GM18517 (cell line): ENCODE results near the gene SLC34A2.
"Not testable (repeated sequence)": the region's sequence is repeated elsewhere in the genome, so short reads cannot be mapped to it uniquely, and the experiment has no call there.

Experiments used
- ATAC-seq: cut with Tn5 transposase; IDR thresholded peaks from one replicate; pipeline ENCODE4 v1.9.1; 2021; ENCODE audit warnings: mild to moderate bottlenecking, moderate library complexity; ENCODE audit not compliant: unreplicated experiment

Gene SLC34A2

DNA sequence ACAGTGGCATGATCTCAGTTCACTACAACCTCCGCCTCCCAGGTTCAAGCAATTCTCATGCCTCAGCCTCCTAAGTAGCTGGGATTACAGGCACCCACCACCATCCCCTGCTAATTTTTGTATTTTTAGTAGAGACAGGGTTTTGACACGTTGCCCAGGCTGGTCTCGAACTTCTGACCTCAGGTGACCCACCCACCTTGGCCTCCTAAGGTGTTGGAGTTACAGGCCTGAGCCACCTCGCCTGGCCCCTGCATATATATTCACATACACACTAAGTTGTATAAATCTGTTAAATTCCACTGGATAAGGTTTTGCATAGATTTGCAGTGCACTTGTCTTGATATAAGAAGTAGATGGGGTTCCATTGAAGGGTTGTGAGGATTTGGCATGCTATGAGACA is 5.8 kb downstream of the SLC34A2 start:
- ATAC-seq = not testable (repeated sequence)

- ATAC-seq = no peak
Measured at GRCh38 chr4:25662306-25662705, 6.7 kb downstream of the SLC34A2 start.

DNA sequence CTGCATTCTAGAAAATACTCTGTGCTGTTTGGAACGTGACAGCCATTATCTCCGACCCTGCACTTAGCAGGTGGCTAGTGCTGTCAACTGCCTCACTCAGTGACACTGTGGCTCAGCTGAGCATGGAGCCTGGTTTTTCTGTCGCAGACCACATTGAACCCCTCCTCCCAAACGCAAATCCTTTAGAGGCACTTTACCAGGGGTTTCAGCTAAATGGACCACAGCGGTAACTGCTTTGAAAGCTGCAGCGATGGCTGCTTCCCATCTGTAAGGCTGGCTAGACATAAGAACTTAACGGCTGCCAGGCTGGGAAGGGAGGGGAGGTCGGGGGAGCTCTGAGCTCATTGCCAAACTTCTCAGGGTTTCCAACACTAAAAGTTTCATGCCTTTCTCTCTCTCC is 8.1 kb downstream of the SLC34A2 start:
- no peak for ATAC-seq

DNA sequence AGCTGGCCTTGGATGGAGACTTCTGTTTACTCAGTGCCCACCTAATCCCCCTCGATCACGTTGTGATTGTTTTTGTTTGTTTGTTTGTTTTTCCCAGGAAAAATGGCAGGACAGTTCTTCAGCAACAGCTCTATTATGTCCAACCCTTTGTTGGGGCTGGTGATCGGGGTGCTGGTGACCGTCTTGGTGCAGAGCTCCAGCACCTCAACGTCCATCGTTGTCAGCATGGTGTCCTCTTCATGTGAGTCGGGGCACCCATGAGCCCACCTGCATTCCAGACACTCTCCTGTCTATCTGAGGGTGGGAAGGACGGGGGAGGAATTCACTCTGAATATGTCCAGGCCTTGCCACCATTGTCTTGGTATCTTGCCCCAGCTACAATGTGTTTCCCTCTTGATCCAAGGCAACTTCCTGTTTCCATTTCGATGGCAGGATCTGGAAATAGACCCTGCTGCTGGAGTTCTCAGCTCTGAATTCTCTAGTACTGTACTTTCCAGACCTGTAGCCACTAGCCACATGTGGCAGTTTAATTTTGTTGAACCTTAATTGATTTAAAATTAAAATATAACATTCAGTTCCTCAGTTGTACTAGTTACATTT is 10.5 kb downstream of the SLC34A2 start:
- no peak for ATAC-seq

DNA sequence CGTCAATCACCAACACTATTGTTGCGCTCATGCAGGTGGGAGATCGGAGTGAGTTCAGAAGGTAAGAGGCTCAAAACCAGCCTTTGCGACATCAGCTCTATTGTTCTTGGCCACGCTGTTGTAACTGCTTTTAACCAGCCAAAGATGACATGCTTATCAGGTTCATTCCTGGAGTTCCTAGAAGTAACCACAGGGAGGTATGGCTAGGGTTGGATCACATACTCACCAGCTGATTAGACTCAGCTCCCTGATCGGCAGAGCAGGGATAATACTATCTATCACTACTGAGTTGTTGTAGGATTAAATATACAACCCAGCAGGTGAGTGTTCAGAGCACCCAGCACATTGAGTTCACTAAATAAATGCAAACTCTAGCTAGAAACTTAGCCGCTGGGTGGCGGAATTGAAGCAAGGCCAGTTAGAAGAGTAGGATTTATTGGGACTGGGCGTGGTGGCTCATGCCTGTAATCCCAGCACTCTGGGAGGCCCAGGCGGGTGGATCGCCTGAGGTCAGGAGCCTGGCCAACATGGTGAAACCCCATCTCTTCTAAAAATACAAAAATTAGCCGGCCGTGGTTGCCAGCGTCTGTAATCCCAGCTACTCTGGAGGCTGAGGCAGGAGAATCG is 12.4 kb downstream of the SLC34A2 start:
- ATAC-seq = no peak

GRCh38 chr4:25670991-25671390 is 15.3 kb downstream of the SLC34A2 start:
- no peak for ATAC-seq

DNA sequence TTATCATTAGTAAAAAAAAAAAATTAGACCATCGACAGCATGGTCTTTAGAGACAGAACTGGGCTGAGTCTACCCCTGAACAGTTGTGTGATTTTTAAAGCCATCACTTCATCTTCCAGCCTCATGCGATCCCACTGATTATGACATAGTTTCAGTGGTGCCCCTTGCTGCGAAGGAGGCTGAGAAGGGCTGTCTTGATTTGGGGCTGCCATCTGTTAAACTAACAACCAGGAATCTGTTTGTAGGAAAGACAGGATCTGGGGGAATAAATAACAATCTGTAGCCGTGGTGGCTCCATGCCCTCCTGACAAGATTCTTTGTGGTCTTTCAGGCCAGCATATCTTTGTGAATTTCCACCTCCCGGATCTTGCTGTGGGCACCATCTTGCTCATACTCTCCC is 17.1 kb downstream of the SLC34A2 start:
- ATAC-seq = no peak

DNA sequence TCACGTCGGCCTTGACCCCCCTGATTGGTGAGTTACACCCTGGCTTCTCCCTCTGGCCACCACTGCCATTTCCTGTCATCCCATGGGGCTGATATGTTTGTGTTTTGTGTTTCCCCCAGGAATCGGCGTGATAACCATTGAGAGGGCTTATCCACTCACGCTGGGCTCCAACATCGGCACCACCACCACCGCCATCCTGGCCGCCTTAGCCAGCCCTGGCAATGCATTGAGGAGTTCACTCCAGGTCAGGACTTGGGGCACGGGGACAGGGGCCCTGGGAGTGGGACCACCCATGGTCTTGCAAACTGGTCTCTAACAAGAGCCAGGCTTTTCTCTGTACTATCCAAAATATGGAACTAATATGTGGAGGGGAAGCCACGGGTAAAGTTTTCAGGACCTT is 18.7 kb downstream of the SLC34A2 start:
- no peak for ATAC-seq

DNA sequence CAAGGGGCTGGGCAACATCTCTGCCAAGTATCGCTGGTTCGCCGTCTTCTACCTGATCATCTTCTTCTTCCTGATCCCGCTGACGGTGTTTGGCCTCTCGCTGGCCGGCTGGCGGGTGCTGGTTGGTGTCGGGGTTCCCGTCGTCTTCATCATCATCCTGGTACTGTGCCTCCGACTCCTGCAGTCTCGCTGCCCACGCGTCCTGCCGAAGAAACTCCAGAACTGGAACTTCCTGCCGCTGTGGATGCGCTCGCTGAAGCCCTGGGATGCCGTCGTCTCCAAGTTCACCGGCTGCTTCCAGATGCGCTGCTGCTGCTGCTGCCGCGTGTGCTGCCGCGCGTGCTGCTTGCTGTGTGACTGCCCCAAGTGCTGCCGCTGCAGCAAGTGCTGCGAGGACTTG is 20.6 kb downstream of the SLC34A2 start:
- no peak for ATAC-seq

- ATAC-seq = no peak
Measured at GRCh38 chr4:25677157-25677556, 21.5 kb downstream of the SLC34A2 start.

- ATAC-seq = no peak
Measured at GRCh38 chr4:25677943-25678342, 22.3 kb downstream of the SLC34A2 start.

DNA sequence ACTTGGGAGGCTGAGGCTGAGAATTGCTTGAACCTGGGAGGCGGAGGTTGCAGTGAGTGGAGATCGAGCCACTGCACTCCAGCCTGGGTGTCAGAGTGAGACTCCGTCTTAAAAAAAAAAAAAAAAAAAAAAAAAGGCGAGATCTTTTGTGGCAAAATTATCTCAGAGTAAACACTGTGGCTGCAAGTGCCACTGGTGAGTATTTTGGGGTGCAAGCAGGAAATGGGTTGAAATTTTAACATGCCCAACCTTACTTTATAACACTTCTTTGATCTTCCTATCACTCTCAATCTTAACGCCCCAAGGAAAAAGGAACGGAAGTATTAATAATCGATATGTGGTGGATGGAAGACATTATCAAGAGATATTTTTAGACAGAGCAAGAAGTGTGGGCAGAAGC is 32.1 kb downstream of the SLC34A2 start:
- ATAC-seq = no peak

DNA sequence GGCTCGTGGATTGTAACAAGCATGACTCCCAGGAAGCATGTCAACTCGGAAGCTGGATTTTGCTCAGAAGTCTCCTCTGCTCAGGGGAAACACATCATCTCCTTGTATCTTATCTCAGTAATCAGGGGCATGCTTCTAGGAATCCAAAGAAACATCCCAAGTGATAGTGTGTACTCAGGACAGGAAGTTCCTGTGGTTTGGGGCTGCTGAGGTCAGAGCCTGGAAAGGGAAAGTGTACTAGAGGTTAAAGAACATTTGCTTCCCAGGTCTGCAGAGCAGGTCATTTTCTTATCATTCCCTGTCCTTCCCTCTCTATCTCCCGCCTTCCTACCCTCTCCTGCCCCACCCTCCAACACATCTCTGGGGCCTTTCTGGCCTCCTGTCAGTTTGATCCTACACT is 38.8 kb downstream of the SLC34A2 start:
- no peak for ATAC-seq

GRCh38 chr4:25696409-25696808 is 40.8 kb downstream of the SLC34A2 start:
- ATAC-seq = no peak

GRCh38 chr4:25697516-25697915 is 41.9 kb downstream of the SLC34A2 start:
- ATAC-seq = no peak

- no peak for ATAC-seq
Measured at GRCh38 chr4:25700661-25701060, 45.0 kb downstream of the SLC34A2 start.

DNA sequence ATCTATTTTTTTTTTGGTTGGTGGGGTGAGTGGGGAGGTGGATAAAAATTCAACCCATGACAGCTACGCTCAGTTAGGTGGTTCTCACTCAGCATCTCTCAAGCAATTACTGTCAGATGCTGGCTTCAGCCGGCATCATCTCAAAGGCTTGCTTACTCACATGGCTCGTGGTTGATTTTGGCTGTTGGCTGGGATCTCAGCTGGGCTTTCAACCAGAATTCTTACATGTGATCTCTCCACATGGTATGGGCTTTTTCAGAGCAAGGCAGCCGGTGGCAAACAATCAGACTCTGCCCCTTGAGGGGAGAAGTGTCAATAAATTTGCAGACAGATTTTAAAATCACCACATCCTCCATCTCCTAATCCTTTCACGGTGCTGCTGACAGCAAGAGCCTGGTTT is 47.2 kb downstream of the SLC34A2 start:
- ATAC-seq = no peak

DNA sequence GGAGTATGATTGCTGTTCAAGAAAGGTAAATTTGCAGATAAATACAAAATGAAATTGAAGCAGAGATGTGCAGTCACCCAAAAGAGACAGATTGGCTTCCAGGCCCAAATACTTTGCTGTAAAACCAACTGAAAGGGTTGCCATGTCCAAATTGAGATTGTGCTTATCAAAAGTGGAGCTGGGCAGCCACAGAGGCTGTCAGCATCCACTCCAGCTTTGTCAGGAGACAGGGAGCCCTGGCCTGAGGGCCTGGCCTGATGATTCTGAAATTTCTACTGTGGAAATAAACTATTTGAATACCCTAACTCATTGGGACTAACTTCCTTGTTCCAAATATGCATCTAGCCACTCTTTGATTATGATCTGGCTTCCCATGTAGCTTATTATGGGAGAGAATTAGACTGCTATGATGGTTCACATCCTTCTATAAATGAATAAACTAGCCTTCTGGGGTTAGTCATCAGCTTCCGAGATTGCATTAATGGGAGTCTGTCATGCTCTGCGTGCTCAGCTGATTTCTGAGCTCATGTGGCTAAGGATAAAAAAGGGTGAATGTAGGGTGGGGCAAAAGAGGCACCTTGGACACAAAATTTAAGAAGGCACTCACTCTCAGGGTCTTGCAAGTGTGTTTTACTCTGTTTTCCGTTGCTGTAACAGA is 48.2 kb downstream of the SLC34A2 start:
- ATAC-seq = no peak

- ATAC-seq = no peak
Measured at GRCh38 chr4:25704516-25704915, 48.9 kb downstream of the SLC34A2 start.

DNA sequence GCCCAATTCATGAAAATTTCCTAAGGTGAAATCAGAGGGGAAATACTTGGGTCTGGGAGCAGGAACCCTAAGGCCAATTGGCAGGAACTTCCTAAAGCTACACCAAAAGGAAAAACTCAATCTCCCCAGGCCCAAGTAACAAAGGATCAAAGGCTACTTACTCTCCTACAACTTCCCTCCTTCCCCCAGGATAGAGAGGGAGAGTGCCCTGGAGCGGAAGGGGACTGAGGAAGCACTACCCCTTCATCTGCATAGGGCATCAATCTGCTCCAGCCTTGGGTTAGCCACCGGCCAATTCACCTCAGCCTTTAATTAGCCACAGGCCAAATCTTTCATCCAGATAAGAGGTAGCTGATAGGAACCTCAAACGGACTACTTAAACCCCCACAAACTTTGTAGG is 55.0 kb downstream of the SLC34A2 start:
- no peak for ATAC-seq

DNA sequence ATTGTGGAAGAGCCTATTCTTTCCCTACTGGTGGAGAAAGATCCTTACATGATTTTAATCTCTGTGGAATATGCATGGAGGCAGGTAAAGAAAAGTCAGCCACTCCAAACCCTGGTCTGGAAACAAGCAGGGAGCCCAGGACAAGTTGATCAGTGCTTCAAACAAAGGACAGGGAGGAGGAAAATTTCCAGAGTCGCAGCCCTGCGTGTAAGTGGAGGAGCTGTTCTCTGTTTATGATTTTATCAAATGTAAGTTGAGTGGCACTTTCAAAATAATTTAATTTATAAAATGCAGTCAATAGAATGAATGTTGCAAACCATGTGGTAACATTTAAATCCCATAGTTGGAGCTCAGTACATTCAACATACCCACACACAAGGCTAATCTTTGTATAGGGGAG is 57.0 kb downstream of the SLC34A2 start:
- ATAC-seq = no peak

- ATAC-seq = no peak
Measured at GRCh38 chr4:25713812-25714211, 58.2 kb downstream of the SLC34A2 start.

- no peak for ATAC-seq
Measured at GRCh38 chr4:25722964-25723363, 67.3 kb downstream of the SLC34A2 start.
